HFFc6 (cell line): ENCODE results near the gene ZNF467. TPM values are rescaled to one million over a fixed set of nuclear protein-coding genes. Genes with fewer than 3 reads are reported as not detected.

Experiments used
- DNase-seq: peaks from one replicate; pipeline ENCODE4 v3.0.0-alpha.2; 2018
- H3K27ac Mint-ChIP-seq: 2 replicates; pipeline ENCODE4 v1.8.0; 2020; ENCODE audit warnings: mild to moderate bottlenecking, mixed read lengths
- H3K27me3 Mint-ChIP-seq: 2 replicates; pipeline ENCODE4 v1.8.0; 2021; ENCODE audit warnings: mild to moderate bottlenecking, moderate library complexity, mixed read lengths; ENCODE audit not compliant: insufficient read depth
- H3K36me3 Mint-ChIP-seq: 2 replicates; pipeline ENCODE4 v1.8.0; 2021; ENCODE audit warnings: low read depth, mixed read lengths
- H3K4me1 Mint-ChIP-seq: 2 replicates; pipeline ENCODE4 v1.8.0; 2020; ENCODE audit warnings: low read depth, mixed read lengths
- H3K4me3 Mint-ChIP-seq: 2 replicates; pipeline ENCODE4 v1.8.0; 2020; ENCODE audit warnings: mild to moderate bottlenecking, moderate library complexity, mixed read lengths
- H3K9me3 Mint-ChIP-seq: 2 replicates; pipeline ENCODE4 v1.8.0; 2020; ENCODE audit warnings: mild to moderate bottlenecking, mixed read lengths
- total RNA-seq, 6 experiments: library from RNA; stranded (reverse); fragmentation: NEBNext Ultra II Directional; extraction: Animal tissue kit (Norgen Biotek cat#: 25700); gene quantifications; 2 replicates in 1 of 6; 3 replicates in 5 of 6; pipeline ENCODE4 v1.2.3, GENCODE V29; 2021
- TF ChIP-seq, protein P1 (sequence below): fragments of 200-600 bp; sonication (generic); IDR thresholded peaks from 2 replicates; pipeline ENCODE4 v1.5.0; 2021; ENCODE audit warnings: antibody characterized with exemption, mild to moderate bottlenecking

ZNF467 gene
- total RNA-seq, 6 experiments from 2014 or later = 0.68 to 1.7 (median 1.0) TPM

GRCh38 chr7:149816267-149816751, 42.9 kb upstream of the ZNF467 start:
- H3K27me3 Mint-ChIP-seq = peaks cover 6% of the 10 kb centered on the region
- no peak overlapping the region for H3K4me3 Mint-ChIP-seq
- TF ChIP-seq, protein P1, sequence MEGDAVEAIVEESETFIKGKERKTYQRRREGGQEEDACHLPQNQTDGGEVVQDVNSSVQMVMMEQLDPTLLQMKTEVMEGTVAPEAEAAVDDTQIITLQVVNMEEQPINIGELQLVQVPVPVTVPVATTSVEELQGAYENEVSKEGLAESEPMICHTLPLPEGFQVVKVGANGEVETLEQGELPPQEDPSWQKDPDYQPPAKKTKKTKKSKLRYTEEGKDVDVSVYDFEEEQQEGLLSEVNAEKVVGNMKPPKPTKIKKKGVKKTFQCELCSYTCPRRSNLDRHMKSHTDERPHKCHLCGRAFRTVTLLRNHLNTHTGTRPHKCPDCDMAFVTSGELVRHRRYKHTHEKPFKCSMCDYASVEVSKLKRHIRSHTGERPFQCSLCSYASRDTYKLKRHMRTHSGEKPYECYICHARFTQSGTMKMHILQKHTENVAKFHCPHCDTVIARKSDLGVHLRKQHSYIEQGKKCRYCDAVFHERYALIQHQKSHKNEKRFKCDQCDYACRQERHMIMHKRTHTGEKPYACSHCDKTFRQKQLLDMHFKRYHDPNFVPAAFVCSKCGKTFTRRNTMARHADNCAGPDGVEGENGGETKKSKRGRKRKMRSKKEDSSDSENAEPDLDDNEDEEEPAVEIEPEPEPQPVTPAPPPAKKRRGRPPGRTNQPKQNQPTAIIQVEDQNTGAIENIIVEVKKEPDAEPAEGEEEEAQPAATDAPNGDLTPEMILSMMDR = no peak
- H3K36me3 Mint-ChIP-seq = no peaks in the 10 kb centered on the region
- H3K4me1 Mint-ChIP-seq = no peaks in the 10 kb centered on the region
- H3K9me3 Mint-ChIP-seq = no peaks in the 10 kb centered on the region
- no peak overlapping the region for H3K27ac Mint-ChIP-seq
- DNase-seq = no peak

GRCh38 chr7:149815661-149816266, 42.4 kb upstream of the ZNF467 start:
- no peak overlapping the region for H3K27ac Mint-ChIP-seq
- H3K36me3 Mint-ChIP-seq = no peaks in the 10 kb centered on the region
- TF ChIP-seq, protein P1 = no peak
- H3K27me3 Mint-ChIP-seq = peaks cover 6% of the 10 kb centered on the region
- DNase-seq = no peak
- no peaks in the 10 kb centered on the region for H3K4me1 Mint-ChIP-seq
- no peak overlapping the region for H3K4me3 Mint-ChIP-seq
- no peaks in the 10 kb centered on the region for H3K9me3 Mint-ChIP-seq

DNA sequence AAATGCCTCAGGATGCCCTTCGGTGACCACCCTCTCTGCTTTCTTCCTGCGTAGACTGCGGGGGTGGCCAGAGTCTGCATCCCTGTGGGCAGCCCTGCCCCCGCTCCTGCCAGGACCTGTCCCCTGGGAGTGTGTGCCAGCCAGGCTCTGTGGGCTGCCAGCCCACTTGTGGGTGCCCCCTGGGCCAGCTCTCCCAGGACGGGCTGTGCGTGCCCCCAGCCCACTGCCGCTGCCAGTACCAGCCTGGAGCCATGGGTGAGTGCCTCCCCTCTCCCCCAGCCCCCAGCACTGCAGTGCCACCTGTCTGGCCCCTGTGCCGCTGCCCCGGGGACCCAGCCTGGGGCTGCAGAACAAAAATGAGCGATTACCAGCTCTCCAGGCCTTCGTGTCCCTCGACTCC, 41.7 kb upstream of the ZNF467 start:
- no peaks in the 10 kb centered on the region for H3K9me3 Mint-ChIP-seq
- no peaks in the 10 kb centered on the region for H3K4me1 Mint-ChIP-seq
- no peak for DNase-seq
- H3K36me3 Mint-ChIP-seq = no peaks in the 10 kb centered on the region
- no peak overlapping the region for H3K27ac Mint-ChIP-seq
- H3K27me3 Mint-ChIP-seq = peaks cover 9% of the 10 kb centered on the region
- TF ChIP-seq, protein P1 = no peak
- H3K4me3 Mint-ChIP-seq = no peak overlapping the region

DNA sequence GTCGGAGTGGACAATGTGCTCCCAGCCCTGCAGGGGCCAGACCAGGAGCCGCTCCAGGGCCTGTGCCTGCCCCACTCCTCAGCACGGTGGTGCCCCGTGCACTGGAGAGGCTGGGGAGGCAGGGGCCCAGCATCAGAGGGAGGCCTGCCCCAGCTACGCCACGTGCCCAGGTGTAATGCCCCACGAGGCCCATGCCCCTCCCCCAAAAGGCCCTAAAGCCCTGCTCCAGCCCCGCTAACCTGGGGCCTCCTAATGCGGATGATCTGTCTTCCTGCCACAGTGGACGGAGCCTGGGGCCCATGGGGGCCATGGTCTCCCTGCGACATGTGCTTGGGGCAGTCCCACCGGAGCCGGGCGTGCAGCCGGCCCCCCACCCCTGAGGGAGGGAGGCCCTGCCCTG, 41.1 kb upstream of the ZNF467 start:
- Mint-ChIP-seq H3K4me3 (no peak overlapping the region), H3K36me3 (no peaks in the 10 kb centered on the region), H3K4me1 (no peaks in the 10 kb centered on the region), H3K27ac (no peak overlapping the region), H3K27me3 (peaks cover 11% of the 10 kb centered on the region), H3K9me3 (no peaks in the 10 kb centered on the region)
- TF ChIP-seq, protein P1 = no peak
- DNase-seq = no peak

- no peak overlapping the region for H3K4me3 Mint-ChIP-seq
- H3K27ac Mint-ChIP-seq = no peak overlapping the region
- no peak for DNase-seq
- H3K27me3 Mint-ChIP-seq = peaks cover 11% of the 10 kb centered on the region
- no peaks in the 10 kb centered on the region for H3K36me3 Mint-ChIP-seq
- TF ChIP-seq, protein P1 = no peak
- no peaks in the 10 kb centered on the region for H3K9me3 Mint-ChIP-seq
- no peaks in the 10 kb centered on the region for H3K4me1 Mint-ChIP-seq
These were observed 40.1 kb upstream of the ZNF467 start for GRCh38 chr7:149813254-149814035.
